GM18519 (cell line): Measurements from ENCODE around the gene TMEM263.
A peak's percentile ranks its signal among the peaks of the same experiment; 100 is the strongest.
"Not testable (repeated sequence)": the region's sequence is repeated elsewhere in the genome, so short reads cannot be mapped to it uniquely, and the experiment has no call there.

Source experiments
- ATAC-seq: cut with Tn5 transposase; IDR thresholded peaks from one replicate; pipeline ENCODE4 v1.9.1; 2021; ENCODE audit warnings: mild to moderate bottlenecking, moderate library complexity; ENCODE audit not compliant: unreplicated experiment, low FRiP score

The TMEM263 gene

DNA sequence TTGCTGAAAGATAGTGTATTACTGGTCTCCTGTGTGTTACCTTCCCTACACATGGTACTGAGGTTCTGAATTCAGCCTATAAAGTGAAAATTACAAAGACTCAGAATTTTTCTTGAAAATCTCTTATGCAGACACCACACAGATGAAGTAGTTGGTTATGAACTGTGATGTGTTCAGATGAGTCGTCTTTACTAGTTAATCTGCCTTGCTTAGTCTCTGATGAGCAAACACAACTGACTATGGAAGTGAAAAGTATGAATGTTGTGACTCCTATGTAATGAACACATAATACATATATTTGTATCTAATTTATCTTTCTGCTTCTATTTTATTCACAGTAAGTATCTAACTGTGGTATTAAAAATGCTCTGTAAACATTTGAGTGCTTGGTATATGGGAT, 26.5 kb downstream of the TMEM263 start:
- ATAC-seq: no peak

DNA sequence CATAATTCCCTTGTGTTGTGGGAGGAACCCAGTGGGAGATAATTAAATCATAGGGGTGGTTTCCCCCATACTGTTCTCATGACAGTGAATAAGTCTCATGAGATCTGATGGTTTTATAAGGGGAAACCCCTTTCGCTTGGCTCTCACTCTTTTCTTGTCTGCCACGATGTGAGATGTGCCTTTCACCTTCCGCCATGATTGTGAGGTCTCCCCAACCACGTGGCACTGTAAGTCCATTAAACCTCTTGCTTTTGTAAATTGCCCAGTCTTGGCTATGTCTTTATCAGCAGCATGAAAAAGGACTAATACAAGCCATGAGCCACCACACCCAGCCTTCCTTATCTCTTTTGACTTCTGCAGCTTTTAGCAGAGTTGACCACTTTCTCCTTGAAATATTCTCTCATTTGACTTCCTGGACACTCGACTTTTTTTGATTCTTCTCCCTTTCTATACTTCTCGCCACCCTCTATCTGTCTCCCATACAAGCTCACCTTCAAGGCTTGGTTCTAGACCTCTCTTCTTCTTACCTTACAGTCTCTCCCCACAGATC, 29.0 kb downstream of the TMEM263 start:
- ATAC-seq: no peak

DNA sequence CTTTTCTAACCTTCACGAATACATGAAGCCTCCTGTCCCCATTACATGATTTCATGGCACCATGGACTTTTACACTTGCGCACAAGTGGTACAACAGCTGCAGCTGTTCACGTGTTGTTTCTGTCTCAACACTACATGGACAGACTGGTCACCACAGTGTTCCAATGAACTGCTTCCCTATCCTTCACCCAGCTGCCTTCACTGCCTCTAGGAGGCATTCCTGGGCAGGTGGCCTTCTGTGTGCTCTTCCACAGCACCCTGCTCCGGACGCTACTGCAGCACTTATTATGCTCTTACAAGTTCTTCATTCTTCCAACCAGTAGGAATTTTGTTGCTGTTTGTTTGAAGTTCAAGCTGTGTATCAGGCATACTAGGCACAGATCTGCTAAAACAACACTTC, 29.8 kb downstream of the TMEM263 start:
- no peak for ATAC-seq

DNA sequence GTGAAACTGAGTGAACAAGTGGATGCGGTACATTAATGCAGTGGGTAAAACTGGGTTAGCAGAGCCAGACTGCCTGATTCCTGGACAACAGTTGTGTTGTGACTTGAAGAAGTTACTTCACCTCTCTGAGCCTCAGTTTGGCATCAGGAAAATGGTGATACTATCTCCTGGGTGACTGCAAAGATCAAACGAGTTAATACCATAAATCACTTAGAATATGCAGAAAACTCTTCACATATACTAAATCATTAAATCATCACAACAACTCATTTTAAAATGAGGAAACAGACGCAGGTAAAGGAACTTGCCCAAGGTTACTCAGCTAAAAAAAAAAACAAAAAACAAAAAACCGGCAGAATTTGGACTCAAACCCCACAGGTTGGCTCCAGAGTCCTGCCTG, 30.4 kb downstream of the TMEM263 start:
- no peak for ATAC-seq

DNA sequence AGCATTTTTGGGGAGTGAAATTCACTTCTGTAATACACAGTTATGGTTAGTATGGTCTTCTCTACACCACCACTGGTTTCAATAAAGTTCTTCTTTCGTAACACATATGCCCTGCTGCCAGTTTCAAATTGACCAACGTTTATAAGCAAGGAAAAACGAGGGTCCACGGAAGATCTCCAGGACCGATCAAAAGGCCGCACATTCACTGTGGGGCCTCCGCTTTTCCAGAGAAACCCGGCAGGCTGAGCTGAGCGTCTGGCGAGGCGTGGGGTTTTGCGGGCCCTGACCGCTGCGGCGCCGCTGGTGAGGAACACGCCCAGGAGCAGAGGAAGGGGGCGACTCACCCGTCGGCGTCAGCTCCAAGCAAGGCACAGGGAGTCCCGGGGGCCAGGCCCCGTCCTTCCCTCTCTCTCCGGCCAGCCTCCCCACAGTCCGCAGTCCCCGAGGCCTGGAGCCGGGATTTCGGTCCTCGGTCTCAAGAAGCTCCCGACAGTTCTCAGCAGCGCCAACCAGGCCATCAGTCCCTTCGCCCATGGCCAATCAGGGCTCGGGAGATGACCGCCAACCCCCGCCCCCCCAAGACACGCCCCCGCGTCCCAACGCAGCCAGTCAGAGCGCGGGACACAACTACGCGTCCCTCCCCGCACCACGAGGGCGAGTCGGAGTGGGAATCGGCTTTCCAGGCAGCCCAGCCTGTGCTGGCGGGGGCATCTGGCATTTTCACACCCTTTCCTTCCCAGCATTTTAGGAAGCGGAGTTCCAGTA, 31.1 kb downstream of the TMEM263 start, which contains the start of gene MTERF2:
Gene MTERF2, minus strand, starts transcription at position 522 of the 765 bp plus-strand sequence. CDS start 8,432 bp downstream, outside the sequence.
- peak; percentile 77 for ATAC-seq

DNA sequence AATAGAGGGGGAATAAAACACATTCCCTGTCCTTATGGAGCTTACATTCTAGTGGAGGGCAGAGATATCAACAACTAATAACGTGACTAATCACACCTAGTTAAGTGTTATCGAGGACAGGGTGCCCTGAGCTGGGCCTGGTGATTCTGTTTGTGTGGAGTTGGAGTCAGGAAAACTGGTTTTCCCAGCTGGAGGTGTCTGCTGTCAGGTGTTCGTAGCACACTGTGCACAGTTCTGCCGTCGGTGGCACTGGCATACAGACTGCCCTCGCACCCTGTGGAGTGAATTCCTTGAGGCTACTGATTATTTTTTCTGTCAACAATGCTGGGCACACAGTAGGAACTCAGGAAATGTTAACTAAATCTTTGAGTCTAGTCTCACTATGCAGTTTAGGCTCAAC, 32.1 kb downstream of the TMEM263 start:
- no peak for ATAC-seq

DNA sequence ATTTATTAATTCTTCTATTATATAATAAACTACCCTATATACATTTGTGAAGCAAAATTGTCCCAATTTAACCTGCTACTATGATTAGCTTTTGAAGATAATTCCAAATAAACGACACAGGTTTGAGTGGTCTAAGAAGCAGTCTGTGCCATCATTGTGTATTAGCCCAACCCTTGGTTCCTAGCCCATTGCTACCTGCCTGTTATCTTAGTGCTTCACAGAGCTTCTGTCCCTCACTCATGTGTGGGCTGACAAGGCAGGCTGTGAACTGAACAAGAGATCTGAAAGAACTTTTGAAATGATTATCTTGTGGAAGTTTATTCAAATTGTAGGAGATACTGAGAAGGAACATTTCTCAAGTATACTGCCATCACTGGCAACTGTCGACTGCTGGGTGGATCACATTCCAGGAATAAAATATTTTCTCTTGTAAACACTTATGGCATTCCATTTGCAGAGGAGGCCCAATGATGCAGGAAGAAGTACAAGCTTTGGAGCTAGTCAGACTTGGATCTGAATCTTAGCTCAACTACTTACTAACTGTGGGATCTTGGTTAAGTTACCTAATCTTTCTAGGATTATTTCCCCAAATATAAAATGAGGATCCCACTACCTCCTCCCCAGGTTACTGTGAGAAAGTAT, 39.0 kb downstream of the TMEM263 start:
- ATAC-seq: no peak

DNA sequence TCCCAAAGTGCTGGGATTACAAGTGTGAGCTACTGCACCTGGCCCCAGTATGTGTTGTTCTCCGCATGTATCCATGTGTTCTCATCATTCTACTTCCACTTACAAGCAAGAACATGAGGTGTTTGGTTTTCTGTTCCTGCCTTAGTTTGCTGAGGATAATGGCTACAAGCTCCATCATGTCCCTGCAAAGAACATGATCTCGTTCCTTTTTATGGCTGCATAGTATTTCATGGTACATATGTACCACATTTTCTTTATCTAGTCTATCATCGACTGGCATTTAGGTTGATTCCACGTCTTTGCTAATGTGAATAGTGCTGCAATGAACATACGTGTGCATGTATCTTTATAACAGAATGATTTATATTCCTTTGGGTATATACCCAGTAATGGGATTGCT, 40.4 kb downstream of the TMEM263 start:
- not testable (repeated sequence) for ATAC-seq

DNA sequence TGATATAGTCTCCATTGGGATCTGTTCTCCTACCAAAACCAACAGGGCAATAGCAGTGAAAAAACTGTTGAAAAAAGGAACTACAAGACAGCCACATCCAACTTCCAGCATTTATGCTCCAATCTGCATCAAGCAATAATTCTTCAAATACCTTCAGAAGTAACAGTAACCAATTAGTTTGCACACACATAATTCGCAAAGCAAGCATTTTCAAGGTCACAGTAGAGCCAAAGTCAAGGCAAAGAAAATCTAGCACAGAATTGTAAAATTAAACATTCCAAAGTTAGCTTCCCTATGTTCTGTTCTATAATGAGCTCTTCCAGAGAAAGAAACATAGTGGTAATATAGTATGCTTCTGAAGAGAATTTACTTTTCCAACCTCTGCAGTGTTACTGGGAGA, 42.2 kb downstream of the TMEM263 start:
- ATAC-seq: no peak

DNA sequence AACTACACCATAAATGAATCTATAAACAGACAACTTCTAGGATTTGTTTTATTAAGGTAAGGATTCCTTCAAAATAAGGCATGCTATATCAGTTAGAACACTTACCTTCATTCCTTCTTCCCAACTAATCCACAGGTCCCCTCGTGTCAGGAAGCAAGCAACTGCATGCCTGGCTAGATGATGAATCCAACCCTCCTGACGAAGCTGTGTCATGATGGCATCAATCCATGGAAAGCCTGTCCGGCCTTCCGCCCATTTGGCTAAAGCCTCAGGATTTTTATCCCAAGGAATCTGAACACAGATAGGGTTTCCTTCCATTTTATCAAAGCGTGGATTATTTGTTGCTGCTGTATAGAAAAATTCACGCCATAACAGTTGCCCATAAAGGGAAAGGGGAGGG, 43.7 kb downstream of the TMEM263 start:
- no peak for ATAC-seq

DNA sequence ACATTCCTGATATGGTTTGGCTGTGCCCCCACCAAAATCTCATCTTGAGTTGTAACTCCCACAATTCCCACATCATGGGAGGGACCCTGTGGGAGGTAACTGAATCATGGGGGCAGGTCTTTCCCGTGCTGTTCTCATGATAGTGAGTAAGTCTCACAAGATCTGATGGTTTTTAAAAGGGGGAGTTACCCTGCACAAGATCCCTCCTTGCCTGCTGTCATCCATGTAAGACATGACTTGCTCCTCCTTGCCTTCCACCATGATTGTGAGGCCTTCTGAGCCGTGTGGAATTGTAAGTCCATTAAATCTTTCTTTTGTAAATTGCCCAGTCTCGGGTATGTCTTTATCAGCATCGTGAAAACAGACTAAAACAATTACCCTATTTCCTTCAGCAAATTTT, 47.0 kb downstream of the TMEM263 start:
- ATAC-seq: not testable (repeated sequence)

DNA sequence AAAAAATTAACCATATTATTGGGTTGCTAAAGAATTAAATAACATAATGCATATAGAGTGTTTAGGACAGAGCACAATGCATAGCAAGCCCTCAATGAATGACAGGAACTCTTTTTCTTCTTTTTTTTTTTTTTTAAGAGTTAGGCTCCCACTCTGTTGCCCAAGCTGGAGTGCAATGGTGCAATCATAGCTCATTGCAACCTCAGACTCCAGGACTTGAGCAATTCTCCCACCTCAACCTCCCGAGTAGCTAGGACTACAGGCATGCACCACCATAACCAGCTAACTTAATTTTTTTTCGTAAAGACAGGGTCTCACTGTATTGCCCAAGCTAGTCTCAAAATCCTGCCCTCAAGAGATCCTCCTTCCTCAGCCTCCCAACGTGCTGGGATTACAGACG, 51.7 kb downstream of the TMEM263 start:
- no peak for ATAC-seq

DNA sequence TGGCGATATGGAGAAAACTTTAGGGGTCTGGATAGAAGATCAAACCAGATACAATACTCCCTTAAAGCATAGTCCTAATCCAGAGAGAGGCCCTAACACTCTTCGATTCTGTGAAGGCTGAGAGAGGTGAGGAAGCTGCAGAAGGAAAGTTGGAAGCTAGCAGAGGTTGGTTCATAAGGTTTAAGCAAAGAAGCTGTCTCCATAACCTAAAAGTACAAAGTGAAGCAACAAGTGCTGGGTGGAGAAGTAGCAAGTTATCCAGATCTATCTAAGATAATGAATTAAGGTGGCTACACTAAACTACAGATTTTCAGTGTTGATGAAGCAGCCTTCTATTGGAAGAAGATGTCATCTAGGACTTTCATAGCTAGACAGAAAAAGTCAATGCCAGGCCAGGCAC, 55.8 kb downstream of the TMEM263 start:
- no peak for ATAC-seq

DNA sequence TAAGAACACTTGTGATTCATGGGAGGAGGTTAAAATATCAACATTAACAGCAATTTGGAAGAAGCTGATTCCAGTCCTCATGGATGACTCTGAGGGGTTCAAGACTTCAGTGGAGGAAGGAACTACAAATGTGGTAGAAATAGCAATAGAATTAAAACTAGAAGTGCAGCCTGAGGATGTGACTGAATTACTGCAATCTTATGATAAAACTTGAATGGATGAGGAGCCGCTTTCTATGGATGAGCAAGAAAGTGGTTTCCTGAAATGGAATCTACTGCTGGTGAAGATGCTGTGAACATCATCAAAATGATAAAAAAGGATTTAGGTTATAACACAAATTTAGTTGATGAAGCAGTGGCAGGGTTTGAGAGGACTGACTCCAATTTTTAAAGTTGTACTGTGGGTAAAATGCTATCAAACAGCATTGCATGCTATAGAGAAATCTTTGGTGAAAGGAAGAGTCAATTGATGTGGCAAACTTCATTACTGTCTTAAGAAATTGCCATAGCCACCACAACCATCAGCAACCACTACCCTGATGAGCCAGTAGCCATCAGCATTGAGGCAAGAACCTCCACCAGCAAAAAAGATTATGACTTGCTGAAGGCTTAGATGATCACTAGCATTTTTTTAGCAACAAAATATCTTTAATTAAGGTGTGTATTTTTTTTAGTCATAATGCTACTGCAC, 57.2 kb downstream of the TMEM263 start:
- ATAC-seq: no peak

DNA sequence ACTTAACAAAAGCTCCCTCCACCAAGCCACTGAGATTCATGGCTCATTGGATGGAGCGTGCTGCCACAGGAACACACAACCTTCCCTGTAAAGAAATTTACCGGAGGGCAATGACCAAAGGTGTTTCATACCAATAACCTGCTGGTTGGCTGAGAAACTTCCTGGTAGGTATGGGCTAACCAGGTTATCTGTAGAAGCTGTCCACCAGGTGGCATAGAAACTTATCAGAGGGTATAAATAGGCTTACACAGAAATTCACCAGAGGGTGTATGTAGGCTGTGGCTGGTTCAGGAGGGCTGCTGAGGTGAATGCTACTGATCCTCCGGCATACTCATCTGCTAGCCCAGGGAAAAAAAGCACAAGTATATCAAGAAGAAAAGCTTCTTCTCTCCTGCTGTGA, 58.3 kb downstream of the TMEM263 start:
- no peak for ATAC-seq

DNA sequence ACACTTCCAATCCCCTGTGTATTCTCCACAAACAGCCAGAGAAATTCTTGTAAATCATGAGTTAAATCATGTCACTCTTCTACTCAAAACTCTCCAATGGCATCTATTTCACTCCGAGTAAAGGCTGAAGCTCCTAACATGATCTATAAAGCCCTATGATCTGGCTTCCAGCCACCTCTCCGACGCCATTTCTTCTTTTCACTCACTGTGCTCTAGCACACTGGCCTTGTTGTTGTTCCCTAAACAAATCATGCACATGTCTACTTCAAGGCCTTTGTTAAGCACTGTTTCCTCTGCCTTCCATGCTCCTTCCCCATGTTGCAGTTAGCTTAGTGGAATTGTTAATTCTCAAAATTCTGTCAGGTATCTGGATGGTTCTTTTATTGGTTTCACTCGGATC, 61.3 kb downstream of the TMEM263 start:
- ATAC-seq: no peak

DNA sequence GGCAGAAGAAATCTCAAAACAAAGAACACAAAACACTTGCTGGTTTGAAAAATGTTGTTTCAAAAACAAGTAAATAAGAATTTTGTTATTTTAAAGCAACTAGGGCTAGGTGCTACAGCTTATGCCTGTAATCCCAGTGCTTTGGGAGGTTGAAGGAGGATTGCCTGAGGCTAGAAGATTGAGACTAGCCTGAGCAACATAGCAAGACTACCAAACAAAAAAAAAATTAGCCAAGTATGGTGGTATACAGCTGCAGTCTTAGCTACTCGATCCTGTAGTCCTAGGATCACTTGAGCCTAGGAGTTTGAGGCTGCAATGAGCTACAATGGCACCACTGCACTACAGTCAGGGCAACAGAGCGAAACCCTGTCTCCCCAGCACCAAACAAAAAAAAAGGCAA, 63.8 kb downstream of the TMEM263 start:
- no peak for ATAC-seq
